Sigmoid colon (tissue), 7 donors: ENCODE data around the gene ELFN2. TPM values are rescaled to one million over a fixed set of nuclear protein-coding genes. Genes with fewer than 3 reads are reported as not detected.

ENCODE experiments used
- DNase-seq: peaks from one replicate; pipeline ENCODE4 v3.0.0-alpha.2; 2019
- H3K27ac ChIP-seq, 4 donors: fragments of 200-600 bp; sonication (generic); one replicate each; pipeline ENCODE4 v1.5.1; 2016 to 2019; ENCODE audit warnings: mild to moderate bottlenecking in 1 of 4
- H3K27me3 ChIP-seq, 3 donors: fragments of 200-600 bp; sonication (generic); one replicate each; pipeline ENCODE4 v1.5.1; 2019; ENCODE audit warnings: mild to moderate bottlenecking in 1 of 3
- H3K36me3 ChIP-seq, 4 donors: fragments of 200-600 bp; sonication (generic); one replicate each; pipeline ENCODE4 v1.5.1; 2016 to 2019
- H3K4me1 ChIP-seq, 4 donors: fragments of 200-600 bp; sonication (generic); one replicate each; pipeline ENCODE4 v1.5.1; 2017 to 2019
- H3K4me3 ChIP-seq, 4 donors: fragments of 200-600 bp; sonication (generic); one replicate each; pipeline ENCODE4 v1.5.1; 2017 to 2019; ENCODE audit warnings: mild to moderate bottlenecking in 2 of 4, moderate library complexity in 1 of 4
- H3K9me3 ChIP-seq, 4 donors: fragments of 200-600 bp in 3 of 4; sonication (generic) in 3 of 4; one replicate each; pipeline versions ENCODE4 v1.5.1 to v1.6.1; 2013 to 2019
- CTCF ChIP-seq, 4 experiments: fragments of 450-650 bp in 3 of 4; fragments of 200-600 bp in 1 of 4; IDR thresholded peaks; one replicate each; pipeline ENCODE4 v1.5.1; 2016 to 2019; ENCODE audit warnings: antibody characterized with exemption in 4 of 4, mild to moderate bottlenecking in 3 of 4, moderate library complexity in 2 of 4
- EP300 ChIP-seq, 4 donors: sonication (generic); formaldehyde crosslinking; IDR thresholded peaks; one replicate each; pipeline ENCODE4 v1.6.1; 2017; ENCODE audit warnings: antibody characterized with exemption in 4 of 4
- POLR2A ChIP-seq, 2 donors: fragments of 450-650 bp; IDR thresholded peaks; one replicate each; pipeline ENCODE4 v1.6.1; 2016; ENCODE audit warnings: antibody characterized with exemption in 2 of 2, mild to moderate bottlenecking in 2 of 2, moderate library complexity in 2 of 2
- POLR2AphosphoS5 ChIP-seq, 4 donors: sonication (generic); formaldehyde crosslinking; IDR thresholded peaks; one replicate each; pipeline ENCODE4 v1.6.1; 2017; ENCODE audit warnings: antibody characterized with exemption in 4 of 4
- WGBS, 2 donors: extraction: QIAGEN DNeasy Blood & Tissue Kit; methylation state at CpG; one replicate each; pipeline ENCODE4 v1.1.7; 2013; 5-methylcytosine and 5-hydroxymethylcytosine counted together
- intact Hi-C: fragments of 100-400 bp; cut with DNase I; formaldehyde crosslinking; loops from one replicate; pipeline ENCODE4 v1.15.1; 2023
- polyA plus RNA-seq, 3 donors: library from polyadenylated mRNA; stranded (reverse); fragments of 200-250 nt; gene quantifications; one replicate each; pipeline ENCODE4 v1.2.3, GENCODE V29; 2013
- total RNA-seq, 4 donors: library from RNA; depleted of rRNA; stranded (reverse); fragments of >200 nt; gene quantifications; one replicate each; pipeline ENCODE4 v1.1.0, GENCODE V29; 2016
- donor health status: healthy with polysubstance abuse.
- donor health status: Bipolar disorder and iron deficiency.
- donor health status: healthy.

Gene ELFN2
- total and polyA plus RNA-seq, 7 donors, result under 0.01 to 0.55 (median 0.15) TPM; not detected in 3

GRCh38 chr22:37335806-37336199, 91.5 kb downstream of the ELFN2 start:
- 14 to 48% methylated on average over 7 of the region's 7 CpGs for WGBS, 2 donors
- TF ChIP-seq POLR2A (IDR thresholded peaks at IDR 0.05) (no peak), POLR2AphosphoS5 (IDR thresholded peaks at IDR 0.05) (no peak), CTCF (IDR thresholded peaks at IDR 0.05) (no peak), EP300 (IDR thresholded peaks at IDR 0.05) (no peak)
- no peak overlapping the region for H3K4me3 ChIP-seq
- H3K27me3 ChIP-seq, result peaks cover 37 to 90% (median 62%) of the 10 kb centered on the region in 3 donors
- no peaks in the 10 kb centered on the region for H3K36me3 ChIP-seq
- intact Hi-C loops, result no loop called here
- H3K4me1 ChIP-seq, result peaks cover 0 to 9% (median 0%) of the 10 kb centered on the region in 4 donors
- H3K27ac ChIP-seq, result no peak overlapping the region
- no peaks in the 10 kb centered on the region for H3K9me3 ChIP-seq
- no peak for DNase-seq

- Histone ChIP-seq H3K4me1 (peaks cover 0 to 9% (median 0%) of the 10 kb centered on the region in 4 donors), H3K9me3 (no peaks in the 10 kb centered on the region), H3K27ac (no peak overlapping the region), H3K36me3 (no peaks in the 10 kb centered on the region), H3K27me3 (peaks cover 37 to 94% (median 68%) of the 10 kb centered on the region in 3 donors), H3K4me3 (no peak overlapping the region)
- TF ChIP-seq EP300 (IDR thresholded peaks at IDR 0.05) (no peak), CTCF (IDR thresholded peaks at IDR 0.05) (no peak), POLR2A (IDR thresholded peaks at IDR 0.05) (no peak), POLR2AphosphoS5 (IDR thresholded peaks at IDR 0.05) (no peak)
- intact Hi-C loops, result no loop called here
- DNase-seq, result no peak
- WGBS, 2 donors, result 4 to 6% methylated on average over 50 of the region's 50 CpGs
These were observed 92.1 kb downstream of the ELFN2 start for GRCh38 chr22:37334859-37335805.

GRCh38 chr22:37334461-37334858, 92.8 kb downstream of the ELFN2 start:
- peaks cover 0 to 9% (median 0%) of the 10 kb centered on the region in 4 donors for H3K4me1 ChIP-seq
- H3K36me3 ChIP-seq, result no peaks in the 10 kb centered on the region
- TF ChIP-seq EP300 (IDR thresholded peaks at IDR 0.05) (no peak), POLR2A (IDR thresholded peaks at IDR 0.05) (no peak), CTCF (IDR thresholded peaks at IDR 0.05) (no peak), POLR2AphosphoS5 (IDR thresholded peaks at IDR 0.05) (no peak)
- no peaks in the 10 kb centered on the region for H3K9me3 ChIP-seq
- no peak overlapping the region for H3K27ac ChIP-seq
- WGBS, 2 donors, result 3 to 4% methylated on average over 42 of the region's 42 CpGs
- H3K4me3 ChIP-seq, result no peak overlapping the region
- no peak for DNase-seq
- H3K27me3 ChIP-seq, result peaks cover 32 to 95% (median 68%) of the 10 kb centered on the region in 3 donors
- intact Hi-C loops, result no loop called here

- intact Hi-C loops, result no loop called here
- no peak overlapping the region for H3K27ac ChIP-seq
- no peak for DNase-seq
- peaks cover 32 to 93% (median 68%) of the 10 kb centered on the region in 3 donors for H3K27me3 ChIP-seq
- H3K36me3 ChIP-seq, result no peaks in the 10 kb centered on the region
- H3K4me3 ChIP-seq, result no peak overlapping the region
- peaks cover 0 to 9% (median 0%) of the 10 kb centered on the region in 4 donors for H3K4me1 ChIP-seq
- TF ChIP-seq EP300 (IDR thresholded peaks at IDR 0.05), result no peak
- TF ChIP-seq CTCF (IDR thresholded peaks at IDR 0.05), result no peak
- TF ChIP-seq POLR2A (IDR thresholded peaks at IDR 0.05), result no peak
- no peak for TF ChIP-seq POLR2AphosphoS5 (IDR thresholded peaks at IDR 0.05)
- H3K9me3 ChIP-seq, result no peaks in the 10 kb centered on the region
- WGBS, 2 donors, result 38 to 41% methylated on average over 11 of the region's 11 CpGs
These were observed 93.4 kb downstream of the ELFN2 start for GRCh38 chr22:37333724-37334460.
